Karpas-422 (cell line): ENCODE results near the gene MET. TPM values are rescaled to one million over a fixed set of nuclear protein-coding genes. Genes with fewer than 3 reads are reported as not detected.

Experiments used
- DNase-seq: peaks from one replicate; pipeline ENCODE4 v3.0.0-alpha.2; 2015
- H2AFZ ChIP-seq: fragments of 200-600 bp; sonication (generic); 2 replicates; pipeline ENCODE4 v1.6.1; 2014; ENCODE audit warnings: antibody characterized with exemption, low read length, mixed read lengths
- H3K27ac ChIP-seq: fragments of 200-600 bp; sonication (generic); 2 replicates; pipeline ENCODE4 v1.5.1; 2014; ENCODE audit warnings: mild to moderate bottlenecking, low read length, moderate library complexity
- H3K27me3 ChIP-seq: fragments of 200-600 bp; sonication (generic); 2 replicates; pipeline ENCODE4 v1.6.1; 2014; ENCODE audit warnings: low read length, mixed read lengths
- H3K36me3 ChIP-seq: fragments of 200-600 bp; sonication (generic); 2 replicates; pipeline ENCODE4 v1.6.1; 2014; ENCODE audit warnings: low read length, mixed read lengths; ENCODE audit not compliant: insufficient read depth
- H3K4me1 ChIP-seq: fragments of 200-600 bp; sonication (generic); 2 replicates; pipeline ENCODE4 v1.6.1; 2014; ENCODE audit warnings: mild to moderate bottlenecking, low read length, mixed read lengths
- H3K4me2 ChIP-seq: fragments of 200-600 bp; sonication (generic); 2 replicates; pipeline ENCODE4 v1.6.1; 2014; ENCODE audit warnings: low read length, low read depth, mild to moderate bottlenecking; ENCODE audit not compliant: poor library complexity, severe bottlenecking
- H3K4me3 ChIP-seq: fragments of 200-600 bp; sonication (generic); 2 replicates; pipeline ENCODE4 v1.5.1; 2014; ENCODE audit warnings: mild to moderate bottlenecking, antibody characterized with exemption, low read length, mixed read lengths
- H3K79me2 ChIP-seq: fragments of 200-600 bp; sonication (generic); 2 replicates; pipeline ENCODE4 v1.6.1; 2014; ENCODE audit warnings: mild to moderate bottlenecking, low read length, mixed read lengths
- H3K9ac ChIP-seq: fragments of 200-600 bp; sonication (generic); 2 replicates; pipeline ENCODE4 v1.6.0; 2014; ENCODE audit warnings: low read length
- H3K9me2 ChIP-seq: fragments of 200-600 bp; sonication (generic), shearing (Covaris generic); replicated peaks from 2 replicates; pipeline ENCODE4 v1.6.0; 2014; ENCODE audit warnings: mild to moderate bottlenecking, low read length, moderate library complexity; ENCODE audit not compliant: insufficient read depth
- H3K9me3 ChIP-seq: fragments of 300-700, 200-600 bp; sonication (generic); 2 replicates; pipeline ENCODE4 v1.6.1; 2014; ENCODE audit warnings: low read length, mixed read lengths
- H4K20me1 ChIP-seq: fragments of 200-600 bp; sonication (generic); 2 replicates; pipeline ENCODE4 v1.6.1; 2014; ENCODE audit warnings: mild to moderate bottlenecking, antibody characterized with exemption, low read length, low read depth; ENCODE audit not compliant: insufficient read depth
- total RNA-seq: library from RNA; depleted of rRNA; stranded (reverse); fragments of >200 nt; shearing (Covaris generic); gene quantifications from 2 replicates; pipeline ENCODE4 v1.2.3, GENCODE V29; 2014; ENCODE audit warnings: low replicate concordance

Gene MET
- total RNA-seq, 1 experiment from 2014 or later, result 158 TPM

- no peaks in the 10 kb centered on the region for H3K27me3 ChIP-seq
- peaks cover 70% of the 10 kb centered on the region for H3K4me1 ChIP-seq
- no peaks in the 10 kb centered on the region for H3K9me3 ChIP-seq
- peak overlapping the region; percentile 75 for H3K4me2 ChIP-seq
- H3K9me2 ChIP-seq, result no peaks in the 10 kb centered on the region
- H2AFZ ChIP-seq, result no peak overlapping the region
- H3K27ac ChIP-seq, result peak overlapping the region; percentile 98
- peaks cover 5% of the 10 kb centered on the region; the same call in 1 of the 2 replicates for H3K36me3 ChIP-seq
- H3K9ac ChIP-seq, result peak overlapping the region; percentile 65
- DNase-seq, result no peak
- peaks cover 63% of the 10 kb centered on the region for H3K79me2 ChIP-seq
- H3K4me3 ChIP-seq, result peak overlapping the region; percentile 48; the same call in 1 of the 2 replicates
- H4K20me1 ChIP-seq, result 0 out of 2 replicates have a peak, but pooled peaks cover 3% of the 10 kb centered on the region
Measured at GRCh38 chr7:116726149-116726548, 54.2 kb downstream of the MET start.

GRCh38 chr7:116726713-116727431, 54.9 kb downstream of the MET start:
- Histone ChIP-seq H3K27ac (peak overlapping the region; percentile 98), H3K27me3 (no peaks in the 10 kb centered on the region), H3K4me1 (peaks cover 77% of the 10 kb centered on the region), H3K4me2 (peak overlapping the region; percentile 75), H3K36me3 (peaks cover 5% of the 10 kb centered on the region; the same call in 1 of the 2 replicates), H3K79me2 (peaks cover 70% of the 10 kb centered on the region), H2AFZ (no peak overlapping the region), H3K9ac (peak overlapping the region; percentile 65), H3K9me2 (no peaks in the 10 kb centered on the region), H4K20me1 (0 out of 2 replicates have a peak, but pooled peaks cover 3% of the 10 kb centered on the region), H3K4me3 (peak overlapping the region; percentile 48; the same call in 1 of the 2 replicates), H3K9me3 (no peaks in the 10 kb centered on the region)
- no peak for DNase-seq

GRCh38 chr7:116727432-116728009, 55.5 kb downstream of the MET start:
- Histone ChIP-seq H3K9me2 (no peaks in the 10 kb centered on the region), H3K36me3 (peaks cover 8% of the 10 kb centered on the region; the same call in 1 of the 2 replicates), H4K20me1 (0 out of 2 replicates have a peak, but pooled peaks cover 3% of the 10 kb centered on the region), H3K4me1 (peaks cover 84% of the 10 kb centered on the region), H3K4me3 (peak overlapping the region; percentile 48), H3K79me2 (peaks cover 77% of the 10 kb centered on the region), H3K9ac (peak overlapping the region; percentile 65), H3K9me3 (no peaks in the 10 kb centered on the region), H3K27ac (peak overlapping the region; percentile 98), H3K4me2 (peak overlapping the region; percentile 75), H2AFZ (no peak overlapping the region), H3K27me3 (no peaks in the 10 kb centered on the region)
- DNase-seq, result peak; percentile 62

GRCh38 chr7:116728413-116728812, 56.4 kb downstream of the MET start:
- peak overlapping the region; percentile 75 for H3K4me2 ChIP-seq
- peaks cover 93% of the 10 kb centered on the region for H3K4me1 ChIP-seq
- H3K36me3 ChIP-seq, result peaks cover 9% of the 10 kb centered on the region; the same call in 1 of the 2 replicates
- H3K9ac ChIP-seq, result peak overlapping the region; percentile 65
- H3K9me2 ChIP-seq, result no peaks in the 10 kb centered on the region
- 0 out of 2 replicates have a peak, but pooled peaks cover 3% of the 10 kb centered on the region for H4K20me1 ChIP-seq
- peak overlapping the region; percentile 98 for H3K27ac ChIP-seq
- peak; percentile 72 for DNase-seq
- H3K27me3 ChIP-seq, result no peaks in the 10 kb centered on the region
- H3K79me2 ChIP-seq, result peaks cover 79% of the 10 kb centered on the region
- no peaks in the 10 kb centered on the region for H3K9me3 ChIP-seq
- H2AFZ ChIP-seq, result no peak overlapping the region
- H3K4me3 ChIP-seq, result 0 out of 2 replicates have a peak overlapping the region, but pooled peaks have one; percentile 48

GRCh38 chr7:116730097-116731022, 58.4 kb downstream of the MET start:
- Histone ChIP-seq H3K27me3 (no peaks in the 10 kb centered on the region), H3K9me2 (no peaks in the 10 kb centered on the region), H3K4me3 (peak overlapping the region; percentile 46), H3K4me2 (peak overlapping the region; percentile 75), H3K9me3 (no peaks in the 10 kb centered on the region), H2AFZ (no peak overlapping the region), H3K36me3 (peaks cover 6% of the 10 kb centered on the region; the same call in 1 of the 2 replicates), H3K27ac (peak overlapping the region; percentile 98), H4K20me1 (no peaks in the 10 kb centered on the region), H3K79me2 (peaks cover 77% of the 10 kb centered on the region), H3K4me1 (peaks cover 100% of the 10 kb centered on the region), H3K9ac (peak overlapping the region; percentile 32)
- no peak for DNase-seq

GRCh38 chr7:116731023-116731395, 59.0 kb downstream of the MET start:
- Histone ChIP-seq H3K9me3 (no peaks in the 10 kb centered on the region), H3K27ac (peak overlapping the region; percentile 98), H3K4me2 (peak overlapping the region; percentile 75), H3K27me3 (no peaks in the 10 kb centered on the region), H3K4me1 (peaks cover 100% of the 10 kb centered on the region), H4K20me1 (no peaks in the 10 kb centered on the region), H3K79me2 (peaks cover 81% of the 10 kb centered on the region), H3K36me3 (peaks cover 9% of the 10 kb centered on the region; the same call in 1 of the 2 replicates), H3K4me3 (peak overlapping the region; percentile 46; the same call in 1 of the 2 replicates), H3K9me2 (no peaks in the 10 kb centered on the region), H2AFZ (no peak overlapping the region), H3K9ac (peak overlapping the region; percentile 32)
- no peak for DNase-seq

- H4K20me1 ChIP-seq, result no peaks in the 10 kb centered on the region
- no peak overlapping the region for H2AFZ ChIP-seq
- DNase-seq, result no peak
- H3K36me3 ChIP-seq, result peaks cover 13% of the 10 kb centered on the region; the same call in 1 of the 2 replicates
- H3K4me2 ChIP-seq, result peak overlapping the region; percentile 75
- H3K27me3 ChIP-seq, result no peaks in the 10 kb centered on the region
- peaks cover 81% of the 10 kb centered on the region for H3K79me2 ChIP-seq
- peak overlapping the region; percentile 98 for H3K27ac ChIP-seq
- H3K9ac ChIP-seq, result peak overlapping the region; percentile 60
- peak overlapping the region; percentile 46; the same call in 1 of the 2 replicates for H3K4me3 ChIP-seq
- H3K9me2 ChIP-seq, result no peaks in the 10 kb centered on the region
- peaks cover 100% of the 10 kb centered on the region for H3K4me1 ChIP-seq
- H3K9me3 ChIP-seq, result no peaks in the 10 kb centered on the region
Measured at GRCh38 chr7:116731445-116732335, 59.7 kb downstream of the MET start.
